ENCODE results near the gene KRT32.

GRCh38 chr17:41475421-41475820 lies 8.2 kb upstream of the KRT32 start:
- no peak for TF ChIP-seq CTCF (IDR thresholded peaks at IDR 0.05 in 8 of 11, conservative IDR thresholded peaks at IDR 0.05 in 3 of 11)
- TF ChIP-seq POLR2A (IDR thresholded peaks at IDR 0.05) = no peak
- no peak for TF ChIP-seq POLR2AphosphoS5 (IDR thresholded peaks at IDR 0.05)
